ENCODE measurements around the gene RNF25.

The RNF25 gene

GRCh38 chr2:218627939-218628338, 43.9 kb downstream of the RNF25 start:
- no peak overlapping the region for H3K4me3 ChIP-seq
- no peak overlapping the region for H3K27ac ChIP-seq
- DNase-seq (ENCODE audit: low spot score): no peak
- TF ChIP-seq CTCF (IDR thresholded peaks at IDR 0.05): no peak

GRCh38 chr2:218626369-218626768, 45.4 kb downstream of the RNF25 start:
- no peak for TF ChIP-seq CTCF (IDR thresholded peaks at IDR 0.05)
- Histone ChIP-seq H3K4me3 (no peak overlapping the region), H3K27ac (no peak overlapping the region)
- no peak for DNase-seq (ENCODE audit: low spot score)

- no peak for TF ChIP-seq CTCF (IDR thresholded peaks at IDR 0.05)
- no peak overlapping the region for H3K27ac ChIP-seq
- no peak overlapping the region for H3K4me3 ChIP-seq
- DNase-seq (ENCODE audit: low spot score): no peak
These were observed 48.5 kb downstream of the RNF25 start for GRCh38 chr2:218623366-218623705.

DNA sequence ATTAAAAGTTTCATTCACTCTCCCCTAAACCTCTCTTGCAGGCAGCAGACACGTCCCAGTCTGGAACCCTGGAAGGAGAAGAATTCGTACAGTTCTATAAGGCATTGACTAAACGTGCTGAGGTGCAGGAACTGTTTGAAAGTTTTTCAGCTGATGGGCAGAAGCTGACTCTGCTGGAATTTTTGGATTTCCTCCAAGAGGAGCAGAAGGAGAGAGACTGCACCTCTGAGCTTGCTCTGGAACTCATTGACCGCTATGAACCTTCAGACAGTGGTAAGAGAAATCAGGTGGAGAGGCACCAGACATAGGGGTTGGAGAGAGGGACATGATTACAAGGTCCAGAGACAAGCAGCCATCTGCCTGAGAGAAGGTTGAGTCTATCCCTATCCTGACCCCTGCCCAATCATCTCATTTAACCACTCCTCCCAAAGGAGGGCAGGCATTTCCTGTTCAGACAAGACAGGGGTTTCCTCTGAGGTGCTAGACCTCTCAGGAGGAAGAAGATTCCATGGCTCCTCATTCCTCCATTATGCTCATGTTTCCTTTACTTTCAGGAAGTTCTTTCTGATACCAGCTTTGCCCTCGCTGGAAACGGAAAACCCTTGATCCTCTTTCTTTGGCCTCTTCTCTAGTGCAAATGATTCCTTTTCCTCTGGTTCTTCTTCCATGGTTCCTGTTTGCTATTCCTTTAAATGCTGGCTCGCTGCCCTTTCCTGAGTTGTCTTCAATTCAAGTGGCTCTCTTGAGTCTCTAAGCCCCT, 49.0 kb downstream of the RNF25 start:
- TF ChIP-seq CTCF (IDR thresholded peaks at IDR 0.05): no peak
- H3K27ac ChIP-seq: no peak overlapping the region
- no peak for DNase-seq (ENCODE audit: low spot score)
- H3K4me3 ChIP-seq: no peak overlapping the region

DNA sequence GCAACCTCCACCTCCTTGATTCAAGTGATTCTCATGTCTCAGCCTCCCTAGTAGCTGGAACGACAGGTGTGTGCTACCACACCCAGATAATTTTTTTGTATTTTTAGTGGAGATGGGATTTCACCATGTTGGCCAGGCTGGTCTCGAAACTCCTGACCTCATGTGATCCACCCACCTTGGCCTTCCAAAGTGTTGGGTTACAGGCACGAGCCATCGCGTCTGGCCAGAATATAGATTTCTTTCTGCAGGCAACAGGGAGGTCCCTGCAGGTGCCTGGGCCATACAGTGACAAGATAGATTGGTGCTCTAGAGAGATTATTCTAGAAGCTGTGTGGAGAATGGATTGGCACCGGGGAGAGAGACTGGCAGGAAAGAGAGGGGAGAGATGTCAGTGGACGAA, 50.8 kb downstream of the RNF25 start:
- no peak for TF ChIP-seq CTCF (IDR thresholded peaks at IDR 0.05)
- Histone ChIP-seq H3K4me3 (no peak overlapping the region), H3K27ac (no peak overlapping the region)
- no peak for DNase-seq (ENCODE audit: low spot score)

GRCh38 chr2:218618102-218618860, 53.5 kb downstream of the RNF25 start:
- no peak overlapping the region for H3K4me3 ChIP-seq
- no peak overlapping the region for H3K27ac ChIP-seq
- no peak for DNase-seq (ENCODE audit: low spot score)
- no peak for TF ChIP-seq CTCF (IDR thresholded peaks at IDR 0.05)

- Histone ChIP-seq H3K4me3 (no peak overlapping the region), H3K27ac (no peak overlapping the region)
- no peak for TF ChIP-seq CTCF (IDR thresholded peaks at IDR 0.05)
- no peak for DNase-seq (ENCODE audit: low spot score)
These were observed 55.9 kb downstream of the RNF25 start for GRCh38 chr2:218615868-218616315.
